PC-9 (cell line): ENCODE measurements around the gene RASIP1. TPM values are rescaled to one million over a fixed set of nuclear protein-coding genes. Genes with fewer than 3 reads are reported as not detected.

ENCODE experiments used
- BruUV-seq: library from RNA; stranded (reverse); fragments of 400-500 nt; replicated peaks from 2 replicates; lab custom pipeline; 2021; lab: Mats Ljungman, UMichigan
- CTCF ChIA-PET: fragments of 300-600 bp; sonication (Branson Sonifier 250); formaldehyde crosslinking; loops from one replicate; lab custom pipeline; 2022; ENCODE audit warnings: antibody characterized with exemption; lab: Charles Lee
- POLR2A ChIA-PET: fragments of 300-600 bp; sonication (Branson Sonifier 250); formaldehyde crosslinking; loops from one replicate; lab custom pipeline; 2022; ENCODE audit warnings: antibody characterized with exemption; ENCODE audit not compliant: unreplicated experiment; lab: Charles Lee
- DNase-seq, 2 experiments: peaks; one replicate each; pipeline versions ENCODE4 v3.0.0 to v3.0.0-alpha.2; 2015 to 2022; ENCODE audit warnings: mixed read lengths in 1 of 2
- H2AFZ ChIP-seq: fragments of 200-600 bp; sonication (generic); 2 replicates; pipeline ENCODE4 v1.8.1; 2017; ENCODE audit warnings: antibody characterized with exemption
- H3F3A ChIP-seq: fragments of 200-600 bp; sonication (generic); 2 replicates; pipeline ENCODE4 v1.8.1; 2017; ENCODE audit warnings: antibody characterized with exemption, mild to moderate bottlenecking, low read depth; ENCODE audit not compliant: insufficient read depth
- H3K27ac ChIP-seq: fragments of 200-600 bp; sonication (generic); 2 replicates; pipeline ENCODE4 v1.6.1; 2016; ENCODE audit warnings: mixed run types
- H3K27me3 ChIP-seq: fragments of 200-600 bp; sonication (generic); 2 replicates; pipeline ENCODE4 v1.6.1; 2016; ENCODE audit warnings: low read depth, mixed run types; ENCODE audit not compliant: insufficient read depth
- H3K36me3 ChIP-seq: fragments of 200-600 bp; sonication (generic); 2 replicates; pipeline ENCODE4 v1.6.1; 2016; ENCODE audit warnings: low read depth, mixed run types
- H3K4me1 ChIP-seq: fragments of 200-600 bp; sonication (generic); replicated peaks from 2 replicates; pipeline ENCODE4 v1.6.1; 2016; ENCODE audit warnings: mixed run types; ENCODE audit not compliant: insufficient read depth
- H3K4me2 ChIP-seq: fragments of 200-600 bp; sonication (generic); 2 replicates; pipeline ENCODE4 v1.6.1; 2017; ENCODE audit warnings: mixed run types
- H3K4me3 ChIP-seq: fragments of 200-600 bp; sonication (generic); 2 replicates; pipeline ENCODE4 v1.6.1; 2016; ENCODE audit warnings: mixed run types
- H3K79me2 ChIP-seq: fragments of 200-600 bp; sonication (generic); 2 replicates; pipeline ENCODE4 v1.6.1; 2017; ENCODE audit warnings: low read depth, mixed run types
- H3K9me2 ChIP-seq: fragments of 200-600 bp; sonication (generic); 2 replicates; pipeline ENCODE4 v1.8.1; 2017; ENCODE audit warnings: mild to moderate bottlenecking; ENCODE audit not compliant: insufficient read depth
- H3K9me3 ChIP-seq: fragments of 200-600 bp; sonication (generic); 2 replicates; pipeline ENCODE4 v1.8.1; 2016; ENCODE audit warnings: low read depth; ENCODE audit not compliant: insufficient read depth
- H4K20me1 ChIP-seq: fragments of 200-600 bp; sonication (generic); 2 replicates; pipeline ENCODE4 v1.8.1; 2017; ENCODE audit not compliant: insufficient read depth
- CTCF ChIP-seq: fragments of 200-600 bp; sonication (generic); conservative IDR thresholded peaks from 2 replicates; pipeline ENCODE4 v1.6.1; 2017; ENCODE audit warnings: mixed run types, antibody characterized with exemption, mild to moderate bottlenecking, moderate library complexity
- EZH2 ChIP-seq: fragments of 200-600 bp; sonication (generic); IDR thresholded peaks from 2 replicates; pipeline ENCODE4 v1.8.0; 2017; ENCODE audit warnings: antibody characterized with exemption, low read depth
- intact Hi-C: fragments of 100-400 bp; cut with micrococcal nuclease; formaldehyde crosslinking; loops from one replicate; pipeline ENCODE4 v1.10.0; 2022; ENCODE audit not compliant: unreplicated experiment
- total RNA-seq: library from RNA; stranded (reverse); gene quantifications from 2 replicates; pipeline ENCODE4 v1.2.3, GENCODE V29; 2021

RASIP1 gene
- total RNA-seq, 1 experiment from 2014 or later: 1.4 TPM

GRCh38 chr19:48713864-48714755 is 26.3 kb downstream of the RASIP1 start:
- intact Hi-C loops: loop anchor here (1.0 to 2.0 kb wide), 4 partner anchors 17 to 67 kb away; partner anchors contain the start of gene CA11
- Histone ChIP-seq H3K4me1 (peaks cover 19% of the 10 kb centered on the region), H3K27me3 (no peaks in the 10 kb centered on the region), H3K4me3 (peak overlapping the region; percentile 83), H4K20me1 (no peaks in the 10 kb centered on the region), H3K27ac (peak overlapping the region; percentile 51), H2AFZ (peak overlapping the region; percentile 94), H3K9me2 (no peaks in the 10 kb centered on the region), H3K9me3 (no peaks in the 10 kb centered on the region), H3K79me2 (peaks cover 19% of the 10 kb centered on the region; the same call in 1 of the 2 replicates), H3F3A (no peaks in the 10 kb centered on the region), H3K36me3 (no peaks in the 10 kb centered on the region), H3K4me2 (peak overlapping the region; percentile 93)
- peak; percentile 99 to 100 for DNase-seq
- POLR2A ChIA-PET: interaction anchor here (0.5 to 0.7 kb wide), 8 partner anchors 11 to 426 kb away, joined by 3 to 8 read pairs (median 4); no protein-coding TSS in a partner anchor
- BruUV-seq: no TSS peak
- CTCF ChIA-PET: interaction anchor here (0.7 to 1.8 kb wide), 5 partner anchors 12 to 426 kb away, joined by 3 to 5 read pairs (median 4); no protein-coding TSS in a partner anchor
- TF ChIP-seq EZH2: no peak
- TF ChIP-seq CTCF: no peak

- Histone ChIP-seq H3K27ac (no peak overlapping the region), H3K4me1 (peaks cover 19% of the 10 kb centered on the region), H3K4me3 (peak overlapping the region; percentile 83), H3F3A (no peaks in the 10 kb centered on the region), H3K36me3 (no peaks in the 10 kb centered on the region), H3K9me3 (no peaks in the 10 kb centered on the region), H3K9me2 (no peaks in the 10 kb centered on the region), H2AFZ (peak overlapping the region; percentile 94), H3K4me2 (peak overlapping the region; percentile 93), H3K79me2 (peaks cover 19% of the 10 kb centered on the region; the same call in 1 of the 2 replicates), H3K27me3 (no peaks in the 10 kb centered on the region), H4K20me1 (no peaks in the 10 kb centered on the region)
- CTCF ChIA-PET: interaction anchor here (0.5 to 1.8 kb wide), 5 partner anchors 25 to 297 kb away, joined by 3 to 7 read pairs (median 4); no protein-coding TSS in a partner anchor
- TF ChIP-seq CTCF (peak; percentile 47; the same call in 1 of the 2 replicates), EZH2 (no peak)
- POLR2A ChIA-PET: interaction anchor here (0.7 kb wide), 2 partner anchors 254 to 350 kb away, joined by 14 to 17 read pairs; partner anchors contain the start of gene TMEM143
- peak in 1 of 2 experiments; percentile 24 for DNase-seq
- intact Hi-C loops: no loop called here
- BruUV-seq: TSS peak; percentile 43
These were observed 27.2 kb downstream of the RASIP1 start for GRCh38 chr19:48713041-48713863.

GRCh38 chr19:48711106-48711662 is 29.2 kb downstream of the RASIP1 start:
- no peaks in the 10 kb centered on the region for H3K27me3 ChIP-seq
- no peaks in the 10 kb centered on the region for H3K9me3 ChIP-seq
- no peak overlapping the region for H3K4me2 ChIP-seq
- no peak for TF ChIP-seq CTCF
- TF ChIP-seq EZH2: no peak
- H3K4me1 ChIP-seq: peaks cover 19% of the 10 kb centered on the region
- no peaks in the 10 kb centered on the region for H3K9me2 ChIP-seq
- H2AFZ ChIP-seq: no peak overlapping the region
- BruUV-seq: no TSS peak
- H3K36me3 ChIP-seq: no peaks in the 10 kb centered on the region
- H3K79me2 ChIP-seq: peaks cover 19% of the 10 kb centered on the region; the same call in 1 of the 2 replicates
- no peaks in the 10 kb centered on the region for H3F3A ChIP-seq
- H4K20me1 ChIP-seq: no peaks in the 10 kb centered on the region
- intact Hi-C loops: no loop called here
- CTCF ChIA-PET: no interaction called here
- no peak overlapping the region for H3K4me3 ChIP-seq
- DNase-seq: no peak
- POLR2A ChIA-PET: no interaction called here
- H3K27ac ChIP-seq: no peak overlapping the region
